MM.1S (cell line): ENCODE measurements around the gene STX12.
A peak's percentile ranks its signal among the peaks of the same experiment; 100 is the strongest.

ENCODE experiments used
- DNase-seq: peaks from one replicate; pipeline ENCODE4 v3.0.0-alpha.2; 2015
- H2AFZ ChIP-seq: fragments of 300-600 bp; sonication (generic); 2 replicates; pipeline ENCODE4 v1.6.0; 2016; ENCODE audit warnings: antibody characterized with exemption, low read length
- H3F3A ChIP-seq: fragments of 300-600 bp; sonication (generic); 2 replicates; pipeline ENCODE4 v1.6.1; 2016; ENCODE audit warnings: mild to moderate bottlenecking, antibody characterized with exemption, low read length, moderate library complexity, mixed read lengths; ENCODE audit not compliant: insufficient read depth
- H3K27ac ChIP-seq: fragments of 300-600 bp; sonication (generic); 2 replicates; pipeline ENCODE4 v1.5.1; 2016; ENCODE audit warnings: mild to moderate bottlenecking, low read length
- H3K27me3 ChIP-seq: fragments of 300-600 bp; sonication (generic); replicated peaks from 2 replicates; pipeline ENCODE4 v1.6.0; 2016; ENCODE audit warnings: low read length; ENCODE audit not compliant: insufficient read depth
- H3K36me3 ChIP-seq: fragments of 300-600 bp; sonication (generic); replicated peaks from 2 replicates; pipeline ENCODE4 v1.6.1; 2016; ENCODE audit warnings: mild to moderate bottlenecking, low read length, mixed read lengths; ENCODE audit not compliant: insufficient read depth
- H3K4me1 ChIP-seq: fragments of 300-600 bp; sonication (generic); 2 replicates; pipeline ENCODE4 v1.6.1; 2016; ENCODE audit warnings: low read length, mixed read lengths
- H3K4me2 ChIP-seq: fragments of 300-600 bp; sonication (generic); 2 replicates; pipeline ENCODE4 v1.6.0; 2016; ENCODE audit warnings: low read depth, low read length
- H3K4me3 ChIP-seq: fragments of 300-600 bp; sonication (generic); 2 replicates; pipeline ENCODE4 v1.5.1; 2016; ENCODE audit warnings: low read length, mixed read lengths
- H3K79me2 ChIP-seq: fragments of 300-600 bp; sonication (generic); 2 replicates; pipeline ENCODE4 v1.6.1; 2016; ENCODE audit warnings: mixed run types, low read length, mixed read lengths
- H3K9ac ChIP-seq: fragments of 300-600 bp; sonication (generic); 2 replicates; pipeline ENCODE4 v1.6.1; 2016; ENCODE audit warnings: low read length, mixed read lengths
- H3K9me2 ChIP-seq: fragments of 300-600 bp; sonication (generic); replicated peaks from 2 replicates; pipeline ENCODE4 v1.6.1; 2016; ENCODE audit warnings: mild to moderate bottlenecking, low read length, mixed read lengths; ENCODE audit not compliant: insufficient read depth
- H3K9me3 ChIP-seq: fragments of 300-600 bp; sonication (generic); replicated peaks from 2 replicates; pipeline ENCODE4 v1.6.1; 2016; ENCODE audit warnings: mild to moderate bottlenecking, low read length, mixed read lengths; ENCODE audit not compliant: insufficient read depth
- H4K20me1 ChIP-seq: fragments of 300-600 bp; sonication (generic); 2 replicates; pipeline ENCODE4 v1.6.1; 2016; ENCODE audit warnings: mild to moderate bottlenecking, low read length, moderate library complexity, mixed read lengths; ENCODE audit not compliant: insufficient read depth
- EZH2 ChIP-seq: fragments of 300-600 bp; sonication (generic); optimal IDR thresholded peaks from 2 replicates; pipeline ENCODE3; 2017; ENCODE audit warnings: low read depth, mild to moderate bottlenecking, antibody characterized with exemption, low read length, mixed read lengths
- EZH2phosphoT487 ChIP-seq: fragments of 300-600 bp; sonication (generic); IDR thresholded peaks from 2 replicates; pipeline ENCODE4 v1.6.1; 2018; ENCODE audit warnings: antibody characterized with exemption, low read length
- TF ChIP-seq, protein P1 (sequence below): fragments of 300-600 bp; sonication (generic); IDR thresholded peaks from 2 replicates; pipeline ENCODE4 v1.5.1; 2016; ENCODE audit warnings: antibody characterized with exemption, low read length, mixed read lengths

Gene STX12

DNA sequence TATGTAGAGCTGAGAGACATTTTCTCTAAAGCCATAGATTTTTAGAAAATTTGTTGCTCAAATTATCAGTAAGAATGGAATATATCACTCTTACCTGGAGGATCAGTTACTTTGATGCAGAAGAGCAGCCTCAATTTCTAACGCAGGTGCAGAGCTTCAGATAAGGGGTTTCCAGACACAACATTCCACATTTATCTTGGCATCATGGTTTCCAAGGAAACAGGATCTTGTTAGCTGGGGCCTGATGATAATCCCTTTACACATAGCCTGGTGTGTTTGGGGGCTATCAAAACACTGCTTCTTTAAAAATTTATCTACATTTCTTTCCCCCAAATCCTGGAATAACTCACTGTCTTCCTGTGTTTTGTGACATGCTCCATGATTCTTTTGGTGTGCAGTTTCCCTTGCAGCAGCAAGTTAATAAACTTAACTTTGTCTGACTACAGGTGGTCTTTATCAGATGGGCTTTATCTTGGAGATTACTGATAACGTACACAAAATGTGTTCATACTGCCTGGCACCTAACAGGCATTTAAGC, 2.7 kb upstream of the STX12 start:
- no peaks in the 10 kb centered on the region for H3F3A ChIP-seq
- H3K4me1 ChIP-seq = peaks cover 3% of the 10 kb centered on the region
- no peak overlapping the region for H3K9ac ChIP-seq
- no peak overlapping the region for H3K4me3 ChIP-seq
- no peaks in the 10 kb centered on the region for H3K9me2 ChIP-seq
- no peak overlapping the region for H2AFZ ChIP-seq
- H3K79me2 ChIP-seq = peaks cover 23% of the 10 kb centered on the region
- no peaks in the 10 kb centered on the region for H3K9me3 ChIP-seq
- no peaks in the 10 kb centered on the region for H3K36me3 ChIP-seq
- no peak for TF ChIP-seq EZH2
- TF ChIP-seq, protein P1, sequence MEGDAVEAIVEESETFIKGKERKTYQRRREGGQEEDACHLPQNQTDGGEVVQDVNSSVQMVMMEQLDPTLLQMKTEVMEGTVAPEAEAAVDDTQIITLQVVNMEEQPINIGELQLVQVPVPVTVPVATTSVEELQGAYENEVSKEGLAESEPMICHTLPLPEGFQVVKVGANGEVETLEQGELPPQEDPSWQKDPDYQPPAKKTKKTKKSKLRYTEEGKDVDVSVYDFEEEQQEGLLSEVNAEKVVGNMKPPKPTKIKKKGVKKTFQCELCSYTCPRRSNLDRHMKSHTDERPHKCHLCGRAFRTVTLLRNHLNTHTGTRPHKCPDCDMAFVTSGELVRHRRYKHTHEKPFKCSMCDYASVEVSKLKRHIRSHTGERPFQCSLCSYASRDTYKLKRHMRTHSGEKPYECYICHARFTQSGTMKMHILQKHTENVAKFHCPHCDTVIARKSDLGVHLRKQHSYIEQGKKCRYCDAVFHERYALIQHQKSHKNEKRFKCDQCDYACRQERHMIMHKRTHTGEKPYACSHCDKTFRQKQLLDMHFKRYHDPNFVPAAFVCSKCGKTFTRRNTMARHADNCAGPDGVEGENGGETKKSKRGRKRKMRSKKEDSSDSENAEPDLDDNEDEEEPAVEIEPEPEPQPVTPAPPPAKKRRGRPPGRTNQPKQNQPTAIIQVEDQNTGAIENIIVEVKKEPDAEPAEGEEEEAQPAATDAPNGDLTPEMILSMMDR = no peak
- no peak for TF ChIP-seq EZH2phosphoT487
- H4K20me1 ChIP-seq = no peaks in the 10 kb centered on the region
- no peak overlapping the region for H3K27ac ChIP-seq
- H3K4me2 ChIP-seq = no peak overlapping the region
- DNase-seq = no peak
- H3K27me3 ChIP-seq = no peaks in the 10 kb centered on the region

DNA sequence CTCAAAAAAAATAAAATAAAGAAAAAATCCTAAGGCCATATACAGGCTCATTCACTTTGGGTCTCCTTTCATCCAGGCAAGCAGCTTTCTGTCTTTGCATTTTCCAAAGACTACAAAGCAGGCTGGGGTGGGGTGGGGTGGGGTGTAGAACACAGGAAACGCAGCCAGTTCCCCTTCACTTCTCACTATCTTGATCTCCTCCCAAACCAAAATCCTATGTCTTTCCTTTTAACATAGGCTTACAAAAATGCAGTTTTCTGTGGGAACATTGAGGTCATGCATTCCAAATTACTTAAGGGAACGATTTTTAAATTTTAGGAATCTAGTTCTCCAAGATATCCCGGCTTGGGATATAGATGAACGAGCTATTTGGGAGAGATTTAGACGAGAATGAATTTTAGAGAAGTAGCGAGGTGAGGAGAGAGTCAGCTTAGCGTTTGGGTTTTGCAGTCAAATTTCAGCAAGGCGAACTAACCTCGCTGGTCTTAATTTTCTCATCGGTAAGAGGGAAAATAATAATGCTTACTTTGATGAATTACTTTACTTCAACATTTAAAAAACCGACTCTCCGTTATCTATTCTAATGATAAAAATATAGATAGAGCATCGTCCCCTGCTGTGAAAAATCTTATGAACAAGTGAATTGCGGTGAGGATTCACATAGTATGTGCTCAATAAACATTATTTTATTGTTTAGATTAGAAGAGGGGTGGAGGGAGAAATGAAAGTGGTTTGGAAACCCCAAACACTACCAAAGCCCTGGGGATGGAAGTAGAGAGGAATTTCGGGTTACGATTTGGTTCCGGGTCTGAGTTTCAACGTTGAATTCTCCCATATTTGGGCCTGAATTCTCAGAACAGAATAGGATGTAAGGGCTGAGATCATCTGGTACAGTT, 735 bp upstream of the STX12 start:
- no peaks in the 10 kb centered on the region for H3K9me2 ChIP-seq
- H3K27me3 ChIP-seq = no peaks in the 10 kb centered on the region
- peak overlapping the region; percentile 42; the same call in 1 of the 2 replicates for H3K27ac ChIP-seq
- peak overlapping the region; percentile 75 for H3K4me3 ChIP-seq
- no peaks in the 10 kb centered on the region for H3K36me3 ChIP-seq
- H3K9me3 ChIP-seq = no peaks in the 10 kb centered on the region
- TF ChIP-seq EZH2 = no peak
- TF ChIP-seq, protein P1 = no peak
- TF ChIP-seq EZH2phosphoT487 = no peak
- peak overlapping the region; percentile 80 for H2AFZ ChIP-seq
- H3K9ac ChIP-seq = peak overlapping the region; percentile 25; the same call in 1 of the 2 replicates
- H3K4me2 ChIP-seq = peak overlapping the region; percentile 37
- H3F3A ChIP-seq = no peaks in the 10 kb centered on the region
- no peaks in the 10 kb centered on the region for H4K20me1 ChIP-seq
- peaks cover 39% of the 10 kb centered on the region for H3K79me2 ChIP-seq
- no peak for DNase-seq
- H3K4me1 ChIP-seq = peaks cover 3% of the 10 kb centered on the region

DNA sequence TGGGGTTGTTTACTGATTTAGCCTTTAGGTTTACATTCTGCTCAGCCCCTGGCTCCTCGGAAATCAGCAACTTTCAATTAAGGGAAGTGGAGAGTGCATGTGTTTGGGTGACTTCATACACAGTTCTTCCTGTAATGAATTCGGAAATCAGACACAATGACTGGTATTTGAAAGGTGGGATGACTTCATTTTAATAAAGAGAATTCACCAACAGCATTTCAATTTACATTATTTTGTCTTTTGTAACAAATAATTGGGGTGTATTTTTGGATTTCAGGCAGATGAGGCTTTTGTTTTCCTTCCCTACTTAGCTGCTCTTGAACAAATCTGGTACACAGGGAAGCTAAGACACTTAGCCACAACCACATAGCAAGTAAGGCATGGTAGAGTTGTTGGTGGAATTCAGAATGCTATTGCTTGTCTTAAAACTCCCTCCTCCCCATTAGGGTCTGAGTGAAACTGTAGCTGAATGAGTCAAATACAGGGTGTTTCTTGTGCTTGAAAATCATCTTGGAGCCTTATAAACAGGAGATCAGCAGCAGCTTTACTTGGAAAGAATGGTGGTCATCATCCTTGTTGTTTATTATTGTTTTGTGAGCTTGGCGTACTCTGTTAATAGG, 917 bp downstream of the STX12 start:
- Histone ChIP-seq H2AFZ (peak overlapping the region; percentile 48), H4K20me1 (no peaks in the 10 kb centered on the region), H3F3A (no peaks in the 10 kb centered on the region), H3K79me2 (peaks cover 43% of the 10 kb centered on the region), H3K4me2 (peak overlapping the region; percentile 86), H3K27me3 (no peaks in the 10 kb centered on the region), H3K36me3 (no peaks in the 10 kb centered on the region), H3K9me3 (no peaks in the 10 kb centered on the region), H3K9ac (peak overlapping the region; percentile 78), H3K9me2 (no peaks in the 10 kb centered on the region), H3K4me1 (peaks cover 3% of the 10 kb centered on the region), H3K4me3 (peak overlapping the region; percentile 75), H3K27ac (peak overlapping the region; percentile 17; the same call in 1 of the 2 replicates)
- TF ChIP-seq, protein P1 = no peak
- TF ChIP-seq EZH2phosphoT487 = no peak
- no peak for TF ChIP-seq EZH2
- DNase-seq = peak; percentile 12
